Lung (tissue), 12 donors: ENCODE results near the gene NQO2. TPM values are rescaled to one million over a fixed set of nuclear protein-coding genes. Genes with fewer than 3 reads are reported as not detected.
A peak's percentile ranks its signal among the peaks of the same experiment; 100 is the strongest.

Experiments
- ATAC-seq: fragments of 200-7000 bp; cut with Tn5 transposase; one replicate; pipeline ENCODE4 v1.9.1; 2020; ENCODE audit warnings: moderate number of reproducible peaks; ENCODE audit not compliant: insufficient read depth, low FRiP score
- DNase-seq, 3 donors: peaks; one replicate each; pipeline ENCODE4 v3.0.0-alpha.2; 2013 to 2017
- H3K27ac ChIP-seq, 2 donors: one replicate each; pipeline ENCODE4 v1.5.1; 2013; ENCODE audit warnings: mild to moderate bottlenecking in 2 of 2, moderate library complexity in 2 of 2, control low read depth in 1 of 2, inconsistent platforms in 1 of 2, low read depth in 1 of 2, low read length in 1 of 2
- H3K27me3 ChIP-seq, 3 donors: one replicate each; pipeline ENCODE4 v1.5.1; 2013; ENCODE audit warnings: low read length in 2 of 3; ENCODE audit not compliant: control insufficient read depth in 3 of 3, insufficient read depth in 3 of 3
- H3K36me3 ChIP-seq, 4 donors: one replicate each; pipeline ENCODE4 v1.5.1; 2013; ENCODE audit warnings: low read length in 4 of 4, mild to moderate bottlenecking in 1 of 4, moderate library complexity in 1 of 4; ENCODE audit not compliant: control insufficient read depth in 4 of 4, insufficient read depth in 4 of 4
- H3K4me1 ChIP-seq, 5 donors: one replicate each; pipeline ENCODE4 v1.5.1; 2013; ENCODE audit warnings: low read length in 5 of 5, mild to moderate bottlenecking in 2 of 5, moderate library complexity in 1 of 5; ENCODE audit not compliant: control insufficient read depth in 5 of 5, insufficient read depth in 5 of 5
- H3K4me3 ChIP-seq: one replicate; pipeline ENCODE4 v1.5.1; 2013; ENCODE audit warnings: mild to moderate bottlenecking, control low read depth, moderate library complexity
- H3K9ac ChIP-seq, 2 donors: one replicate each; pipeline ENCODE4 v1.5.1; 2013; ENCODE audit warnings: low read length in 2 of 2, control low read depth in 1 of 2; ENCODE audit not compliant: insufficient read depth in 1 of 2
- H3K9me3 ChIP-seq, 4 donors: one replicate each; pipeline ENCODE4 v1.5.1; 2013; ENCODE audit warnings: low read length in 3 of 4, mild to moderate bottlenecking in 1 of 4, moderate library complexity in 1 of 4; ENCODE audit not compliant: control insufficient read depth in 4 of 4, insufficient read depth in 3 of 4
- WGBS, 2 donors: extraction: QIAGEN DNeasy Blood & Tissue Kit; methylation state at CpG; one replicate each; pipeline ENCODE4 v1.1.7; 2013; 5-methylcytosine and 5-hydroxymethylcytosine counted together
- polyA plus RNA-seq, 2 donors: library from polyadenylated mRNA; stranded (reverse); fragments of 200-250 nt; gene quantifications; one replicate each; pipeline ENCODE4 v1.2.1, GENCODE V29; 2013
- total RNA-seq, 2 donors: library from RNA; depleted of rRNA in 1 of 2; stranded (reverse); fragments of >200 nt in 1 of 2; gene quantifications; one replicate each; pipeline ENCODE4 v1.2.1, GENCODE V29; 2014 to 2021
- TF ChIP-seq, protein P1 (sequence below): IDR thresholded peaks from 2 replicates; pipeline ENCODE4 v1.5.1; 2012; ENCODE audit warnings: mild to moderate bottlenecking; ENCODE audit errors: control extremely low read depth, extremely low read depth
- donor health status: control.
- donor health status: control.
- donor health status: Bipolar disorder and iron deficiency.
- donor health status: healthy.
- donor health status: DM: yes; HTN: yes; CAD: no.

Gene NQO2
- total and polyA plus RNA-seq, 4 donors: 9.4 to 47.1 (median 43.1) TPM

GRCh38 chr6:2957696-2958330 lies 41.9 kb upstream of the NQO2 start:
- no peaks in the 10 kb centered on the region for H3K27me3 ChIP-seq
- peak overlapping the region; percentile 43 to 91 for H3K27ac ChIP-seq
- no peak overlapping the region for H3K9ac ChIP-seq
- DNase-seq: no peak
- H3K4me3 ChIP-seq: no peak overlapping the region
- TF ChIP-seq, protein P1, sequence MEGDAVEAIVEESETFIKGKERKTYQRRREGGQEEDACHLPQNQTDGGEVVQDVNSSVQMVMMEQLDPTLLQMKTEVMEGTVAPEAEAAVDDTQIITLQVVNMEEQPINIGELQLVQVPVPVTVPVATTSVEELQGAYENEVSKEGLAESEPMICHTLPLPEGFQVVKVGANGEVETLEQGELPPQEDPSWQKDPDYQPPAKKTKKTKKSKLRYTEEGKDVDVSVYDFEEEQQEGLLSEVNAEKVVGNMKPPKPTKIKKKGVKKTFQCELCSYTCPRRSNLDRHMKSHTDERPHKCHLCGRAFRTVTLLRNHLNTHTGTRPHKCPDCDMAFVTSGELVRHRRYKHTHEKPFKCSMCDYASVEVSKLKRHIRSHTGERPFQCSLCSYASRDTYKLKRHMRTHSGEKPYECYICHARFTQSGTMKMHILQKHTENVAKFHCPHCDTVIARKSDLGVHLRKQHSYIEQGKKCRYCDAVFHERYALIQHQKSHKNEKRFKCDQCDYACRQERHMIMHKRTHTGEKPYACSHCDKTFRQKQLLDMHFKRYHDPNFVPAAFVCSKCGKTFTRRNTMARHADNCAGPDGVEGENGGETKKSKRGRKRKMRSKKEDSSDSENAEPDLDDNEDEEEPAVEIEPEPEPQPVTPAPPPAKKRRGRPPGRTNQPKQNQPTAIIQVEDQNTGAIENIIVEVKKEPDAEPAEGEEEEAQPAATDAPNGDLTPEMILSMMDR: no peak
- WGBS, 2 donors: 68 to 76% methylated on average over 11 of the region's 11 CpGs
- peaks cover 0 to 7% (median 4%) of the 10 kb centered on the region in 4 donors for H3K36me3 ChIP-seq
- no peaks in the 10 kb centered on the region for H3K9me3 ChIP-seq
- H3K4me1 ChIP-seq: peaks cover 0 to 37% (median 9%) of the 10 kb centered on the region in 5 donors
- ATAC-seq: no peak

GRCh38 chr6:2958331-2958711 lies 41.4 kb upstream of the NQO2 start:
- peak; percentile 65 for ATAC-seq
- TF ChIP-seq, protein P1: no peak
- Histone ChIP-seq H3K27me3 (no peaks in the 10 kb centered on the region), H3K9me3 (no peaks in the 10 kb centered on the region), H3K4me3 (no peak overlapping the region), H3K27ac (peak overlapping the region; percentile 22 to 91), H3K4me1 (peaks cover 0 to 39% (median 9%) of the 10 kb centered on the region in 5 donors), H3K36me3 (peaks cover 0 to 5% (median 4%) of the 10 kb centered on the region in 4 donors), H3K9ac (no peak overlapping the region)
- peak in 1 of 3 donors; percentile 16 for DNase-seq
- WGBS, 2 donors: 16 to 28% methylated on average over 18 of the region's 18 CpGs

DNA sequence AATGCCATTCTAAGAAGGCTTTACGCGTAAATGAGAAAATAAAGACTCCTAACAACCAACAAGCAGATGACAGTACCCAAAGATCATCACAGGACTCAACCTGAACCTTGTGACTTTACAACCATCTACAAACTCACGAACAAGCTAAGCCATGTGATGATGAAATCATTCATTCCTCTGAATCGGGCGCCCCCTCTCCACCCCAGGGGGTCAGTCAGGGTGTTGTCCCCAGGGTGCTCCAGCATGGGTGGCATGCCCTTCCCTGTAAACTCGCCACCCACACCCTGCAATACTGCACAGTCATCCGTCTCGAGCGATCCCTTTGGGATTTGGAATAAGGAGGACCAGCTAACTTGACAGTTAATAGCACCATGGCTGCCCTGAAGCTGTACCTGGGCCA lies 40.9 kb upstream of the NQO2 start:
- no peak for DNase-seq
- Histone ChIP-seq H3K9ac (no peak overlapping the region), H3K36me3 (peaks cover 0 to 5% (median 4%) of the 10 kb centered on the region in 4 donors), H3K4me3 (no peak overlapping the region), H3K9me3 (no peaks in the 10 kb centered on the region), H3K27me3 (no peaks in the 10 kb centered on the region), H3K27ac (peak overlapping the region in 1 of 2 donors; percentile 91), H3K4me1 (peaks cover 0 to 44% (median 9%) of the 10 kb centered on the region in 5 donors)
- WGBS, 2 donors: 71 to 76% methylated on average over 9 of the region's 9 CpGs
- TF ChIP-seq, protein P1: no peak
- ATAC-seq: no peak
